ENCODE results near the gene POP4. TPM values are rescaled to one million over a fixed set of nuclear protein-coding genes. Genes with fewer than 3 reads are reported as not detected.

POP4 gene
- total and polyA plus RNA-seq, 8 donors = 2.0 to 162 (median 55.5) TPM

DNA sequence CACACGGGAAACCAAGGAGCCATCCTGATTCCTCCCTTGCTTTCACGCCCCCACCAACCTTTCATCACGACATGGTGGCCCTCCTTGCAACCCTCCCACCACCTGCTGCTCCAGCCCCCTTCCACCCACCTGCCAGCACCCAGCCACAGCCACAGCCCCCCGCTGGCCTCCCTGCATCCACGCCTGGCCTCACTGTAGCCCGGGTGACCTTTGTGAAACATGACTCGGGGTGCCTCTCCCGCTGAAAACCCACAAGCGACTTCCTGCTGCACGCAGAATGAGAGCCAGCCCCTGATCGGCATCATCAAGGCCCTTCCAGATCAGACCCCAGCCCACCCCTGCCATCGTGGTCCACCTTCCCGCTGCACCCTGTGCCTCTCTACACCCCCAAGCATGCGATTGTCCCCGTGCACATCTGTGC, 14.9 kb downstream of the POP4 start:
- Histone ChIP-seq H3K9me3 (no peaks in the 10 kb centered on the region), H3K27ac (no peak overlapping the region), H3K27me3 (peaks cover 0 to 18% (median 0%) of the 10 kb centered on the region in 3 donors), H3K36me3 (peaks cover 8 to 10% (median 9%) of the 10 kb centered on the region in 4 donors), H3K4me3 (no peak overlapping the region), H3K4me1 (peaks cover 0 to 9% (median 3%) of the 10 kb centered on the region in 4 donors)
- intact Hi-C loops (cut with DNase I; ENCODE audit: low total_unique reads) = no loop called here
- no peak for DNase-seq
- 50 to 70% (median 58%) methylated on average over 14 to 15 of the region's 15 CpGs for WGBS, 5 donors
- TF ChIP-seq POLR2A (IDR thresholded peaks at IDR 0.05) = no peak
- TF ChIP-seq, protein P1, sequence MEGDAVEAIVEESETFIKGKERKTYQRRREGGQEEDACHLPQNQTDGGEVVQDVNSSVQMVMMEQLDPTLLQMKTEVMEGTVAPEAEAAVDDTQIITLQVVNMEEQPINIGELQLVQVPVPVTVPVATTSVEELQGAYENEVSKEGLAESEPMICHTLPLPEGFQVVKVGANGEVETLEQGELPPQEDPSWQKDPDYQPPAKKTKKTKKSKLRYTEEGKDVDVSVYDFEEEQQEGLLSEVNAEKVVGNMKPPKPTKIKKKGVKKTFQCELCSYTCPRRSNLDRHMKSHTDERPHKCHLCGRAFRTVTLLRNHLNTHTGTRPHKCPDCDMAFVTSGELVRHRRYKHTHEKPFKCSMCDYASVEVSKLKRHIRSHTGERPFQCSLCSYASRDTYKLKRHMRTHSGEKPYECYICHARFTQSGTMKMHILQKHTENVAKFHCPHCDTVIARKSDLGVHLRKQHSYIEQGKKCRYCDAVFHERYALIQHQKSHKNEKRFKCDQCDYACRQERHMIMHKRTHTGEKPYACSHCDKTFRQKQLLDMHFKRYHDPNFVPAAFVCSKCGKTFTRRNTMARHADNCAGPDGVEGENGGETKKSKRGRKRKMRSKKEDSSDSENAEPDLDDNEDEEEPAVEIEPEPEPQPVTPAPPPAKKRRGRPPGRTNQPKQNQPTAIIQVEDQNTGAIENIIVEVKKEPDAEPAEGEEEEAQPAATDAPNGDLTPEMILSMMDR (IDR thresholded peaks at IDR 0.05) = no peak
- TF ChIP-seq EP300 (IDR thresholded peaks at IDR 0.05) = no peak
- no peak for TF ChIP-seq POLR2AphosphoS5 (IDR thresholded peaks at IDR 0.05)

DNA sequence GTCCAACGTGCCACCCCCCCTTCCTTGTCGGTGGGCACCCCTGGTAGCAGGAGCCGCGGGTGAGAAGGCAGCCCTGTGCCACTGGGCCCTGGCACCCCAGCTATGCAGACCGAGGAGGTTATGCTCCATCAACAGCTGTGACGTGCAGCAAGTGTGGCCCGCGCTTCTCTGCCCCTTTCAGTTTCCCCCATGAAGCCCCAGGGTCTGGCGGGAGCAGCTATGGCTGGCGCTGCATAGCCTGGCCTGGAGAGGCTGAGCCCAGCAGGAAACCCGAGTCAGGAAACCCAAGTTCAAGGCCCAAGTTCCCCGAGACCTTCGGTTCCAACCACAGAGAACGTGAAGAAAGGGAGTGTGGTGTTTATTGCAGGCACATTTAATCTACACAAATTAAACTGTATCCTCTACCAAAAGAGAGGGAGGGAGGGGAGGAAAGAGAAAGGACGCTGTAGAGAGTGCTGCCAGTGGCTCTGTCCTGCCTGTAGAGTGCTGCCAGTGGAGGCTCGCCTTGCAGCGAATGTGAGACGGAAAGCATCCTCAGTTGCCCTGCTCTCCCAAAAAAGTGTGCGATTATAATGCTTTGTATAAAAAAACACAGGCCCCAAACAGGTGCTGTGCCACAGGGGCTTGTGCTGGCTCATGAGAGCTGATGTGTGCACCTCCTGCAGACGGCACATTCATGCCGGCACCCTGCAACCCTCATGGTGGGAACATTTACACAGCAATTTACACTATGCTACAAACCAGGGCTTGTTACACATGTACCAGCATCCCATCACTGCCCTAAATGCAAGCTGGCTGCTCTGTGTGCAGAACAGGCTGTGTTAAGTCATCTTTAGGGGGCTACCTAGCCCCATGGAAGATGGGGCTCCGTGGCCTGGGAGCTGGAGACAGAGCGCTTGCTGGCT, 16.3 kb downstream of the POP4 start:
- no peak for DNase-seq
- no peaks in the 10 kb centered on the region for H3K9me3 ChIP-seq
- peaks cover 0 to 18% (median 0%) of the 10 kb centered on the region in 3 donors for H3K27me3 ChIP-seq
- H3K4me3 ChIP-seq = no peak overlapping the region
- TF ChIP-seq EP300 (IDR thresholded peaks at IDR 0.05) = no peak
- no peak for TF ChIP-seq POLR2A (IDR thresholded peaks at IDR 0.05)
- TF ChIP-seq POLR2AphosphoS5 (IDR thresholded peaks at IDR 0.05) = no peak
- TF ChIP-seq, protein P1 (IDR thresholded peaks at IDR 0.05) = no peak
- intact Hi-C loops (cut with DNase I; ENCODE audit: low total_unique reads) = no loop called here
- H3K4me1 ChIP-seq = peaks cover 0 to 9% (median 3%) of the 10 kb centered on the region in 4 donors
- H3K36me3 ChIP-seq = no peaks in the 10 kb centered on the region
- no peak overlapping the region for H3K27ac ChIP-seq
- 73 to 81% (median 78%) methylated on average over 20 to 23 of the region's 23 CpGs for WGBS, 5 donors

DNA sequence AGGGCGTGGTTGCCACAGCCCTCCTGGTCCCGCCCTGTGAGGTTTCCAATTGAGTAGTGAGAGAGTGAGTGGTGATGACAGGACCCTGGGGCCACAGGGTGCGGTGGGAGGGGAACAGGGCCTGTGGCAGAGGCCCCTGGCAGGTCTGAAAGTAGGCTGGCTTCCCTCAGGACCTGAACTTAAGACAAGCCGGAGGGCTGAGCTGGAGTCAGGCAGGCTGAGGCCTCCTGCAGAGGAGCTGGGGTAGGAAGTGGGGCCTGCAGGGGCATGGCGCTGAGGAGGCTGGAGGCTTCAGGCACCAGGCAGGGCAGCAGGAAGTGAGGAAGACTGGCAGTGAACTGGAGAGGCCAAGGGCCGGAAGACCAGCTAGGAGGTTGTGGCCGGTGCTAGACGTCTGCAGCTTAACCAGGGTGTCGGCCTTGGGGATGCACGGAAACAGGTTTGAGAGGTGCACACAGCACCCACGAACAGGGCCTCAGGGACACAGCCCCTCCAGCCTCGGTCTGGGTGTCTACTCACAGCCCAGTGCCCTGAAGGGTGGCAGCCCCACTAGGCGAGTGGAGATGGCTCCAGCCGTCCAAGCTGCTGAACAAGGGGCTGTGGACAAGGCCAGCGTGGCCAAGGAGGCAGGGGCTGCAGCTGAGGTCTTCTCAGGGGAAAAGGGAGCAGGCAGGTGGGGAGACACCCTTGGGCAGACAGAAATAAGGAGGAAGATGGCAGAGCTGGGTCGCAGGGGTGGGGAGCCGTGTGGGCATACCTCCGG, 17.8 kb downstream of the POP4 start:
- no peaks in the 10 kb centered on the region for H3K9me3 ChIP-seq
- H3K4me1 ChIP-seq = peaks cover 0 to 9% (median 3%) of the 10 kb centered on the region in 4 donors
- H3K4me3 ChIP-seq = no peak overlapping the region
- TF ChIP-seq, protein P1 (IDR thresholded peaks at IDR 0.05) = no peak
- TF ChIP-seq EP300 (IDR thresholded peaks at IDR 0.05) (no peak), POLR2A (IDR thresholded peaks at IDR 0.05) (no peak), POLR2AphosphoS5 (IDR thresholded peaks at IDR 0.05) (no peak)
- peak overlapping the region in 3 of 5 donors; percentile 6 to 52 (median 7) for H3K27ac ChIP-seq
- no peaks in the 10 kb centered on the region for H3K36me3 ChIP-seq
- DNase-seq = no peak
- intact Hi-C loops (cut with DNase I; ENCODE audit: low total_unique reads) = no loop called here
- WGBS, 5 donors = 74 to 82% (median 77%) methylated on average over 17 to 18 of the region's 18 CpGs
- H3K27me3 ChIP-seq = peaks cover 0 to 18% (median 0%) of the 10 kb centered on the region in 3 donors

DNA sequence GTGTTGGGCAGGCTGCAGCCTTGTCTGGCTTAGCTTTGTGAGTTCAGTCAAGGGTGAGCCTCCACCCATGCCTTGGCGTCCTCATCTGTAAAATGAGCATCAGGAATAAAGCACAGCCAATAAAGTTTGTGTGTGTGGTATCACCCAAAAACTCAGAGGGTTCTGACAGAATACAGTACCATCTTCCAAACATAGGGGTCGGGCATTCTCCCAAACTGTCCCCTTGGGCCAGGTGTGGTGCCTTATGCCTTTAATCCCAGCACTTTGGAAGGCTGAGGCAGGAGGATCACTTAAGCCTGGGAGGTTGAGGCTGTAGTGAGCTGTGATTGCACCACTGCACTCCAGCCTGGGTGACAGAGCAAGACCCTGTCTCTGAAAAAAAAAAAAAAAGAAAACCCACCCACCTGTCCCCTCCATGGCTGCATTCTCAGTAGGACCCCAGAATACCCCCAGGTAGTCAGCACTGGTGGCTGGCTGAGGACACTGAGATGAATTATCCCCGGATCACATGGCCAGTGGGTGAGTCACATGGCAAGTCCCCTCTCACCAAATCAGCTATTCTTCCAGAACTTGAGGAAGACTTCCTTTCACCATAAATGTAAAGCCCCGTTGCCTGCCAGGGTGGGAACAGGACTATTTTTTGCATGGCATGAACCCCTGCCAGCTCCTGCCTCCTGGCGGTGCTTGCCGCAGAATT, 18.6 kb downstream of the POP4 start:
- Histone ChIP-seq H3K4me3 (no peak overlapping the region), H3K36me3 (no peaks in the 10 kb centered on the region), H3K9me3 (no peaks in the 10 kb centered on the region), H3K27ac (peak overlapping the region in 4 of 5 donors; percentile 7 to 52 (median 40)), H3K27me3 (peaks cover 0 to 18% (median 0%) of the 10 kb centered on the region in 3 donors), H3K4me1 (peaks cover 0 to 9% (median 3%) of the 10 kb centered on the region in 4 donors)
- TF ChIP-seq POLR2A (IDR thresholded peaks at IDR 0.05) (no peak), EP300 (IDR thresholded peaks at IDR 0.05) (no peak), POLR2AphosphoS5 (IDR thresholded peaks at IDR 0.05) (no peak)
- TF ChIP-seq, protein P1 (IDR thresholded peaks at IDR 0.05) = no peak
- 58 to 74% (median 59%) methylated on average over 6 of the region's 6 CpGs for WGBS, 5 donors
- no peak for DNase-seq
- intact Hi-C loops (cut with DNase I; ENCODE audit: low total_unique reads) = no loop called here

Data from stomach (tissue), 9 donors.